K562 (cell line): ENCODE data around the gene GABRB2.
"Not testable (repeated sequence)": the region's sequence is repeated elsewhere in the genome, so short reads cannot be mapped to it uniquely, and the experiment has no call there.

Experiments used
- CBX5 ChIP-seq: IDR thresholded peaks from 2 replicates; pipeline ENCODE4 v1.6.1; 2014; ENCODE audit warnings: low read depth, borderline replicate concordance
- RBM25 ChIP-seq: fragments of 200-400 bp; formaldehyde crosslinking; IDR thresholded peaks from 2 replicates; pipeline ENCODE4 v1.6.1; 2018; ENCODE audit warnings: low read length, low read depth, moderate library complexity; ENCODE audit not compliant: severe bottlenecking
- TAF1 ChIP-seq: IDR thresholded peaks from 2 replicates; pipeline ENCODE4 v1.6.1; 2011; ENCODE audit warnings: mild to moderate bottlenecking, low read length, moderate library complexity; ENCODE audit not compliant: insufficient read depth, control insufficient read depth, severe bottlenecking; ENCODE audit errors: extremely low read depth
- ZNF140 ChIP-seq: fragments of 250-450 bp; sonication (Bioruptor Pico); IDR thresholded peaks from 2 replicates; pipeline ENCODE4 v1.8.0; 2021; ENCODE audit warnings: moderate library complexity, mild to moderate bottlenecking, inconsistent platforms
- TF ChIP-seq, protein P1 (sequence below): sonication (generic); formaldehyde crosslinking; IDR thresholded peaks from 2 replicates; pipeline ENCODE4 v1.9.0; 2022; ENCODE audit warnings: mild to moderate bottlenecking, missing genetic modification reagents
- TF ChIP-seq, protein P2 (sequence below): IDR thresholded peaks from 2 replicates; pipeline ENCODE4 v1.6.1; 2016; ENCODE audit warnings: missing genetic modification characterization, missing compliant biosample characterization
- TF ChIP-seq, protein P3 (sequence below), 3 experiments: IDR thresholded peaks in 2 of 3; conservative IDR thresholded peaks in 1 of 3; 2 replicates each; pipeline ENCODE4 v1.5.1; 2011 to 2012; ENCODE audit warnings: low read length in 3 of 3, mild to moderate bottlenecking in 3 of 3, control low read depth in 2 of 3, improper control_type of control experiment in 1 of 3, inconsistent platforms in 1 of 3, low read depth in 1 of 3, mixed read lengths in 1 of 3, moderate library complexity in 1 of 3; ENCODE audit not compliant: insufficient read depth in 2 of 3
- TF ChIP-seq, protein P4 (sequence below): fragments of 250-450 bp; sonication (Bioruptor Pico); IDR thresholded peaks from 2 replicates; pipeline ENCODE4 v1.8.0; 2021; ENCODE audit warnings: mild to moderate bottlenecking, moderate library complexity

DNA sequence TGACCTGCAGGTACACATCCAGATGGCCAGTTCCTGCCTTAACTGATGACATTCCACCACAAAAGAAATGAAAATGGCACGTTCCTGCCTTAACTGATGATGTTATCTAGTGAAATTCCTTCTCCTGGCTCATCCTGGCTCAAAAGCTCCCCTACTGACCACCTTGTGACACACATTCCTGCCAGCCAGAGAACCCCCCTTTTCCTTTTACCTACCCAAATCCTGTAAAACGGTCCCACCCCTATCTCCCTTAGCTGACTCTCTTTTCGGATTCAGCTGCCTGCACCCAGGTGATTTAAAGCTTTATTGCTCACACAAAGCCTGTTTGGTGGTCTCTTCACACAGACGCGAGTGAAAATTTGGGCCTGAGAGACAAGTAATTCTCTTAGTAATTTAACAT is 300.7 kb downstream of the GABRB2 start:
- TF ChIP-seq, protein P1, sequence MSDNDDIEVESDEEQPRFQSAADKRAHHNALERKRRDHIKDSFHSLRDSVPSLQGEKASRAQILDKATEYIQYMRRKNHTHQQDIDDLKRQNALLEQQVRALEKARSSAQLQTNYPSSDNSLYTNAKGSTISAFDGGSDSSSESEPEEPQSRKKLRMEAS = not testable (repeated sequence)
- TF ChIP-seq, protein P2, sequence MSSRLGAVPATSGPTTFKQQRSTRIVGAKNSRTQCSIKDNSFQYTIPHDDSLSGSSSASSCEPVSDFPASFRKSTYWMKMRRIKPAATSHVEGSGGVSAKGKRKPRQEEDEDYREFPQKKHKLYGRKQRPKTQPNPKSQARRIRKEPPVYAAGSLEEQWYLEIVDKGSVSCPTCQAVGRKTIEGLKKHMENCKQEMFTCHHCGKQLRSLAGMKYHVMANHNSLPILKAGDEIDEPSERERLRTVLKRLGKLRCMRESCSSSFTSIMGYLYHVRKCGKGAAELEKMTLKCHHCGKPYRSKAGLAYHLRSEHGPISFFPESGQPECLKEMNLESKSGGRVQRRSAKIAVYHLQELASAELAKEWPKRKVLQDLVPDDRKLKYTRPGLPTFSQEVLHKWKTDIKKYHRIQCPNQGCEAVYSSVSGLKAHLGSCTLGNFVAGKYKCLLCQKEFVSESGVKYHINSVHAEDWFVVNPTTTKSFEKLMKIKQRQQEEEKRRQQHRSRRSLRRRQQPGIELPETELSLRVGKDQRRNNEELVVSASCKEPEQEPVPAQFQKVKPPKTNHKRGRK = not testable (repeated sequence)
- TF ChIP-seq CBX5; TAF1; ZNF140 (CRISPR knock-in tag); RBM25: not testable (repeated sequence)
- TF ChIP-seq, protein P3, sequence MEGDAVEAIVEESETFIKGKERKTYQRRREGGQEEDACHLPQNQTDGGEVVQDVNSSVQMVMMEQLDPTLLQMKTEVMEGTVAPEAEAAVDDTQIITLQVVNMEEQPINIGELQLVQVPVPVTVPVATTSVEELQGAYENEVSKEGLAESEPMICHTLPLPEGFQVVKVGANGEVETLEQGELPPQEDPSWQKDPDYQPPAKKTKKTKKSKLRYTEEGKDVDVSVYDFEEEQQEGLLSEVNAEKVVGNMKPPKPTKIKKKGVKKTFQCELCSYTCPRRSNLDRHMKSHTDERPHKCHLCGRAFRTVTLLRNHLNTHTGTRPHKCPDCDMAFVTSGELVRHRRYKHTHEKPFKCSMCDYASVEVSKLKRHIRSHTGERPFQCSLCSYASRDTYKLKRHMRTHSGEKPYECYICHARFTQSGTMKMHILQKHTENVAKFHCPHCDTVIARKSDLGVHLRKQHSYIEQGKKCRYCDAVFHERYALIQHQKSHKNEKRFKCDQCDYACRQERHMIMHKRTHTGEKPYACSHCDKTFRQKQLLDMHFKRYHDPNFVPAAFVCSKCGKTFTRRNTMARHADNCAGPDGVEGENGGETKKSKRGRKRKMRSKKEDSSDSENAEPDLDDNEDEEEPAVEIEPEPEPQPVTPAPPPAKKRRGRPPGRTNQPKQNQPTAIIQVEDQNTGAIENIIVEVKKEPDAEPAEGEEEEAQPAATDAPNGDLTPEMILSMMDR (IDR thresholded peaks at IDR 0.05 in 2 of 3, conservative IDR thresholded peaks at IDR 0.05 in 1 of 3; ENCODE audit: insufficient read depth in 2 of 3, low read depth in 1 of 3, low read length in 3 of 3) = not testable (repeated sequence)
- TF ChIP-seq, protein P4, sequence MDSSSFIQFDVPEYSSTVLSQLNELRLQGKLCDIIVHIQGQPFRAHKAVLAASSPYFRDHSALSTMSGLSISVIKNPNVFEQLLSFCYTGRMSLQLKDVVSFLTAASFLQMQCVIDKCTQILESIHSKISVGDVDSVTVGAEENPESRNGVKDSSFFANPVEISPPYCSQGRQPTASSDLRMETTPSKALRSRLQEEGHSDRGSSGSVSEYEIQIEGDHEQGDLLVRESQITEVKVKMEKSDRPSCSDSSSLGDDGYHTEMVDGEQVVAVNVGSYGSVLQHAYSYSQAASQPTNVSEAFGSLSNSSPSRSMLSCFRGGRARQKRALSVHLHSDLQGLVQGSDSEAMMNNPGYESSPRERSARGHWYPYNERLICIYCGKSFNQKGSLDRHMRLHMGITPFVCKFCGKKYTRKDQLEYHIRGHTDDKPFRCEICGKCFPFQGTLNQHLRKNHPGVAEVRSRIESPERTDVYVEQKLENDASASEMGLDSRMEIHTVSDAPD (CRISPR knock-in tag) = not testable (repeated sequence)
